Caki2 (cell line): ENCODE measurements around the gene SRGAP2. TPM values are rescaled to one million over a fixed set of nuclear protein-coding genes. Genes with fewer than 3 reads are reported as not detected.
"Not testable (repeated sequence)": the region's sequence is repeated elsewhere in the genome, so short reads cannot be mapped to it uniquely, and the experiment has no call there.

Source experiments
- DNase-seq: peaks from one replicate; pipeline ENCODE4 v3.0.0-alpha.2; 2015; ENCODE audit warnings: low read depth
- in situ Hi-C: cut with HindIII; loops from 2 replicates; pipeline ENCODE4 v1.10.0; 2016; ENCODE audit warnings: low sequenced_read_pairs, low pct_unique_long_range_greater_than_20kb, mixed read lengths
- total RNA-seq: library from RNA; depleted of rRNA; stranded (reverse); fragments of >200 nt; shearing (Covaris generic); gene quantifications from 2 replicates; pipeline ENCODE4 v1.2.3, GENCODE V29; 2014; ENCODE audit warnings: low replicate concordance; rRNA removed

The SRGAP2 gene
- 21.6 and 28.9 TPM in 2 replicates for total RNA-seq

DNA sequence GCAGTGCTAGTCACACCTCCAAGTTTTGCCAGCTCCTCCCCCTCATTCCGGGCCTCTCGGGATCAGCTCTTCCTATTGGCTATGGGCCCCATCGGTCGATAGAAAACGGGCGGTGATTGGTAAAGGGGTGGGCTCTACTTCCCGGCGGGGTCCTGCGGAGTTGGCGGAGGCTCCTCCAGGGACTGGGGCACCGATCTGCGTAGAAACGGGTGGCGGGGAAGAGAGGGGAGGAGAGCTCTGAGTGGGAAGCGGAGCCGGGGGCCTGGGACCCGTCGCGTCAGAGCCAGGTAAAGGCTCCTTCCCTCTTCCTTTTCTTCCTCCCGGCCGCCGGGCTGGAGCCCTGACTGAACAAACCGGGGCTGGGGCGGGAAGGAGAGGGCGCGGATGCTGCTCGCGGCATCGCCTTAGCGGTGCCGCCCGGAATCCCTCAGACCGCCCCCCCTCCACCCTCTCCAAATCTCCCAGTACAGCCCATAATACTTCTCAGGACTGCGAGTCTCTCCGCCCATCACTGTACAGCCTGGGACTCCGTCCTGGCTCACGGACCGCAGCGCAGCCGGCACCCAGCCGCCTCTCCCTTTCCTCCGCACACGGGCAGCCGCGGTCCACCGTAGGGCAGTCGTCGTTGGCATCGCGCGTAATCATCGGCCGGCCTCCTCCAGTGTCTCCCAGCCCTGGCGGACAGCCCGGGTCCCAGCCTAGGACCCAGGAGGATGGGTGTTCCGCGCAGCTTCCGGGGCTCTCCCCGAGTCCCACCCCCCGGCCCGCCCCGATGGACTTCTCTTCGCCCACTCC is at the start of gene SRGAP2:
Gene SRGAP2, plus strand, starts transcription at position 178 of the 795 bp plus-strand sequence. CDS start 2,430 bp downstream, outside the sequence.
- in situ Hi-C loops = not testable (repeated sequence)
- peak; percentile 69 for DNase-seq

DNA sequence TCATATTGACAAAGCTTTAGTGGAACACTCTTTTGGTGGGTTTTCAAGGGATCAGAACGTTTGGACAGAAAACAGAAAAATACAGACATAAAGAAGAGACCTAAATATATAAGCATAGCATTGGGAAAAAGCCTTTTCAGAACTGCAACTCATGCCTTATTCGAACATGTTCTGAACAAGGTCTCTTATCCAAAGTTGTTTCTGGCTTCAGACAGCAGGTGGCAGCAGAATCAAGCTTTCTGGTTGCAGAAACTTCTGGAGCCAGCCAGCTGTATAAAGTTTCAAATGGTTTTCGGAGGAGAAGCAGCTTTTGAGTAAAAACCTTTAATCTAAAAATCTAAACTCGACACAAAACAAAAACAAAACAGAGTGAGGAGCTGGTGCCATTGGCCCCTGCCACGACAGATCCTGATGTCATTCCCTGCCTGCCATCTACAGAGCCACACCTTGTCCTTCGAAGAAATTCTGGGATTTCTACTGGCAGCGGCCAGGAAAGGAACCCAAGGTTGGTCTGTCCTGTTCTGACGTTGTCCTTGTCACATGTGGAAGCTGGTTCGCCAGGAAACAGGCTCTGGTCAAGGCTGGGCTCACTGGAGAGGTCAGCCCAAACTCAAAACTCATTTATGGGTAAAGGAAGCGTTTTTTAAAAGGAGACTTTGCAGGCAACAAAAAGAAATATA is 35.9 kb upstream of the SRGAP2 start:
- DNase-seq, in situ Hi-C loops: not testable (repeated sequence)

DNA sequence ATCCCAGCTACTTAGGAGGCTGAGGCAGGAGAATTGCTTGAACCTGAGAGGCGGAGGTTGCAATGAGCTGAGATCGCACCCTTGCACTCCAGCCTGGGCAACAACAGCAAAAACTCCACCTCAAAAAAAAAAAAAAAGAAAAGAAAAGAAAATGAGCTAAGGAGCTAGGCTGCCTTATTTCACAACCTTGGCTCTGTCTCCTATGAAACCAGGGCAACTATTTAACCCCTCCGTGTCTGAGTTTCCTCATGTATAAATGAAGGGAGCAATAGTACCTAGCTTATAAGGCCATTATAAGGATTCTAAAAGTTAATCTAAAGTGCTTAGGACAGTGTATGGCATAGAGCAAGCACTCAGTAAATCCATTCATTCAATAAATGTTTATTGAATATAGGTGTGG is 33.5 kb upstream of the SRGAP2 start:
- in situ Hi-C loops, DNase-seq: not testable (repeated sequence)

DNA sequence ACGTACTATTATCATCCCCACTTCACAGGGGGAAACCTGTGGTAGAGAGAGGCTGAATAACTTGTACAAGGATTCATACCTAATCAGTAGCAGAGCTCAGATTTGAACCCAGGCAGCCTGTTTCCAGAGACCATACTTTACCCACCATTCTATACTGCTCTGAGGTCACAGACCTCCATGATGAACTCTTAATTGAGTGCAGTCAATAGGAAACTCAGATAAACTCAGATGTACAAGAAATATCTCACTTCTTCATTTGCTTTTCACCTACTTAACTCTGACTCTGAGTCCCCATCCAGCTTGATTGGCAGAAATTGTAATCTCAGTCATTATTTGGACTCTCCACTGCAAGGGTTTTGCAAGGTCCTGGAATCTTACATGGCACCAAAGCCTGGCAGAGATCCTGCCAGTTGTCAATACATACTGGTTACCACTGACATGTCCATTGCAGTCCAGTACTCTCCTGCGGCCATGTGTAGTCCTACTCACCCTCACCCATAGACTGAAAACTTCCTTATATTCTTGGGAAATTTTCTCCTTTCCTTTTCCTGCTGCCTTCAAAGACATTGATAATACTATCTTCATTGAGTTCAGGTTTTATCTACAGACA is 30.1 kb upstream of the SRGAP2 start:
- DNase-seq, in situ Hi-C loops: not testable (repeated sequence)

DNA sequence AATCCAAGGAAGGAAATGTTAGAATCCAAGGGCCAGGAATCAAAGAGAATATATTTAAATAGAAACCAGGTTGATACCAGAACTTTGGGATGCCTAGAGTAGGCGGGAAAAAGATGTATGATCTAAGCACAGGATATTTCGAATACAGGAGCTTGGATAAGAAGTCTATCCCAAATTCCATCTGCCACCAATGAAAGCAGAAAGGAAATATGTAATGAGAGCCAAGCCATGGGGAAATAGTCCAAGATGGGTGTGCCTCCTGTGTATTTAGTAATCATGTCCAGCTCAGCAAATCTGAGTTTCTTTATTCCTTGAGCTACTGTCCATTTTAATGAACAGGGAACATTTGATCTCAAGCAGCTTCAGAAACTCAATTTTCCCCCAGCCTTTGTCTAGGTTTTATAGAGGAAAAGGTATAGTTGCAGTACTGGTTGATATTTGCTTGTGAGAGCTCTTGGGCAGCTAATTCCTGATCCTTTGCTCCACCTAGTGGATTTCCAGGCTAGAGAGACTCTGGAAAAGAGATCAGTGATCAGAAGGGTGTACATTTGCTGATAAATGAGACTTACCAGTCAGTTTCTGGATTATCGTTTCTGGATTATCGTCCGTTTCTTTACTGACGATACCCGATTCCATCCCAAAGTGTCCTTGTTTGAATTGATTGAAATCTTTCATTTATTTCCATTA is 29.0 kb upstream of the SRGAP2 start:
- not testable (repeated sequence) for DNase-seq

DNA sequence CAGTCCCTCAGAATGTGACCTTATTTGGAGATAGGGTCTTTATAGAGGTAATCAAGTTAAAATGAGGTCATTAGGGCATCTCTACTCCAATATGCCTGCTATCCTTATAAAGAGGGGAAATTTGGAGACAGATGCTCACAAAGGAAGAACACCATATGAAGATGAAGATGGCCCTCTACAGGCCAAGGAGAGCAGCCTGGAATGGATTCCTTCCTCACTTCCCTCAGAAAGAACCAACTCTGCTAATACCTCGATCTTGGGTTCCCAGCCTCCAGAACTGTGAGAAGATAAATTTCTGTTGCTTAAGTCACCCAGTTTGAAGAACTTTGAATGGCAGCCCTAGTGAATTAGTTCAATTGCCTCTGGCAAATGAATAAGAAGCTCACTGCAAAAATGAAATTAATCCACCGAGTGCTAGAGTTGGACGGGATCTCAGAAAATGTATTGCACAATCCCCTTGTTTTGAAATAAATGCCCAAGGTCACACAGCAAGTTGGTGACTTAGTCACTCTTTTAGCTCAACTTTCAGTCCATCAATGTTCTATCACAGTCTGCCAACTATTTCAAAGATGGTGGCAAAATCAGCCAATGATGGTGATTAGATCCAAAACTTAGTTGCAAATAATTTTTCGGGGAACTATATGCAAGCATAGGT is 27.8 kb upstream of the SRGAP2 start:
- DNase-seq, in situ Hi-C loops: not testable (repeated sequence)

More for the DNA sequence above, 29.0 kb upstream of the SRGAP2 start:
- in situ Hi-C loops = not testable (repeated sequence)

DNA sequence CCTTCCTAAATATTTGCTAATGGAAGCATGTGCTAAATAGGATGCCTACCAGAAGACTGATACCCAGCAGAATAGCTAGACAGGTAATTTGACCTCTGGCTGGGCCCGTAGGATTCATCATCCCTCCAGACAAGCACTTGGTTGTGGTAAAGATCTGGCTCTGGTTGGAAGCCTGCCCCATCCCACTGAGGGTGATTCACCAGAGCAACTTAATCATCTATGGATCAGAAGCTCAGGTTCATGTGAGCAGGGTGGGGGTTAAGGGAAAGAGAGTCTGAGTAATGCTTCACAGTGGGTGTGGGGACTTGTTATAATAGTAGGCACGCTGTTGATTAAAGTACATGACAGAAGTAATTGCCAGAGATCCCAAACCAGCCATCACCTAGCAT is 27.2 kb upstream of the SRGAP2 start:
- DNase-seq, in situ Hi-C loops: not testable (repeated sequence)

DNA sequence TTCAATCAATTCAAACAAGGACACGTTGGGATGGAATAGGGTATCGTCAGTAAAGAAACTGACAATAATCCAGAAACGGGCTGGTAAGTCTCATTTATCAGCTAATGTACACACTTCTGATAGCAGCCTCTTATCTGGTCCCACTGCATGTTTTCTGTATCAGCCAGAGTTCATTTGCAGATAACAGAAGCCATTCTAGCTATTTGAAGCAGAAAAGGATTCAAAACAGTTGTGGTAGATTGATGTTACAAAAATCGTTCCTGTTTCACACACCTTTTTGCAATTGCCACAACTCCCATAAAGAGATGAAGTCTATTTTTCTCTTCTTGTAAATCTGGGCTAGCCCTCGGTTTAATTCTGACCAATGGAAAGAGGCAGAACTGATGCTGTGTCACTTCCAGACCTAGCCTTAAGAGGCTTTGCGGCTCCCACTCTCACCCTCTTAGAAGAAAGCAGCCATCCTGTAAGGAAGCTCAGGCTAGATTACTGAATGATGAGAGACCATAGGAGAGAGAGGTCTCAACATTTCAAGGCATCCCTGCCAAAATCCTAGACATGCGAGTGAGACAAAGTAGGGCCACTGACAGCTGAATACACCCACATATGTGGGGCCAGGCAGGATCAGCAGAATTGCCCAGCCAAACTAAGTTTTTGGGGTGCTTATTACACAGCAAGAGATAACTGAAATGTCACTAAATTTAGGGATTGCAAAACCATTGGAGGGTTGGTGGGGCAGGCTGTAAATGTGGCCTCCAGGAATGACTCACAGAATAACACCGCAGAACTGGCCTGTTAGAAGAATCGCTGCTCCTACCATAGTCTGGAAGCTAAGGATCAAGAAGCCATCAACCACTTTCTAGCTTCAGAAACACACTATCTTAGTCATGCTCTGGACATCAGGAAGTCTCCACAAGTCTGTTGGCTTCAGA is 25.0 kb upstream of the SRGAP2 start:
- DNase-seq, in situ Hi-C loops: not testable (repeated sequence)

DNA sequence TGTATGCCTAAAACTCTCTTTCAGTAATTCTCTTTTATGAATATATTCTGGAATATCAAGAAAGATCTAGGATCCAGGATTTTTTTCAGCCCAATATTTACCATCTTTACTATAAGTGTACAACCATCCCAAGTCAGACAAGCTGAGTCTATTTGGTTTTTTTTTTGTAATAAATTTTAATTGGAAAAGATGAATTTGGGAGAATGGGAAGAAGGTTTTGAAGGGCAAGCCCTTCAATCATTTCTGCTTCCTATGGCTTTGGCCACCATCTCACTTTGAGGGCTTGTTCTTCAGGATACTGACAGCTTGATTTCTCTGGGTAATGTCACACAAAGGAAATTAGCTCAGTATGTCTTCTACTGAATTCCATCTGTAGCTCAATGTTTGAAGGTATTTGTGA is 23.7 kb upstream of the SRGAP2 start:
- DNase-seq, in situ Hi-C loops: not testable (repeated sequence)

DNA sequence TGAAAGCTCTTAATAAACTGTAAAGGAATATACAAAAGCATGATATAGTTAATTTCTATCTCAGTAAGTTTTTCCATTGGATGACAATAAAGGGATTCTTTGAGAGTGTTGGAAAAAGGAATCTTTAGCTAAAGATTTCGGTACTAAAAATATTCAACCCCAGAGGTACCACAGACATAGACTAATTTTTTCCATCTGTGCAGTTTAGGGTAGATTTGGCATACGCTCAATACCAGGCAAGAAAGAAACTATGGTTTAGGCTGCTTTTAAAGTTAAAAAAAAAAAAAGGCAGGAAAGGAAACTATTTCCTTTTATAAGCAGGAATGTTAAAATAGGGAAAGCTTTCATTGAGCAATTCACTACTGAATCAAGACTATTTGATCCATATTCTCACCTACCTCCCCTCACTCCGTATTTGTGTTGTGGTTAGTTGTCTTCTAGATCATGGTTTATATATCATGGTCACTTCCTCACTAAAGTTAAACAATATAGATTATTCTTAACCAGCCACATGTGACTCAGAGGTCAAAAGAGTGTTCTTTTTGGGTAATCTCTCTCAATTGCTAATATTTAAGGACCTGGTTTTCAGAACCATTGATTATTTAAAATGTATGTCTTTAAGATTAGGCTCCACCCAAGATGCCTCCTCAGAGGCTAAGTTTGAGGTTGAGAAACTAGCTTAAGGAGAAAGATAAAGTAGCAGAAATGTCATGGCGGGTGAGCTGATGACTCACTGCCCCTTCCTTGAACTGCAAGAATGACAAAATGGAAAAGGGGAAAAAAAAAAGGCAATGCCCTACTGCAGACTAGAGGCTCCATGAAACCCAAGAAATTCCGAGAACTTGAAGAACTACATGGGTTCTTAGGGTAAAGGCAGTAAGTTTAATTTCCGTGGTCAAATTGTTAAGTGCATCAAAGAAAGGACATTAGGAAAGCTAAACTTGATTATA is 20.7 kb upstream of the SRGAP2 start:
- DNase-seq, in situ Hi-C loops: not testable (repeated sequence)

DNA sequence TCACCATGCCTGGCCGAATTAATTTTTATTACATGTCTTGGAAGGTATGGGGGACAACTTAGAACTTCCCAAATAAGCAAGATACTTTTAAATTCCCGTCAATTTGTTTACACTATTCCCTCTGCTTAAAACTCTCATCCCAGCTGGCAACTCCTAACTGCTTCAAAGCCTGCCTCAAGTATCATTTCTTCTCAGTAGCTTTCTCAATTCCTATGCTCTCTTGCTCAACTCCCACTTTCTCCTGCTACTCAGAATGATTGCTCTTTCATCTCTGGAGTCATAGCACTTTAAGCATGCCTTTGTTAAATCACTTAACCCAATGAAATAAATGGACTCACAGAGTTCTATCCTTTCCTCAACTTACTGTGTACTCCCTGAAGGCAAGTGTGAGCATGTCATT is 19.6 kb upstream of the SRGAP2 start:
- DNase-seq, in situ Hi-C loops: not testable (repeated sequence)

DNA sequence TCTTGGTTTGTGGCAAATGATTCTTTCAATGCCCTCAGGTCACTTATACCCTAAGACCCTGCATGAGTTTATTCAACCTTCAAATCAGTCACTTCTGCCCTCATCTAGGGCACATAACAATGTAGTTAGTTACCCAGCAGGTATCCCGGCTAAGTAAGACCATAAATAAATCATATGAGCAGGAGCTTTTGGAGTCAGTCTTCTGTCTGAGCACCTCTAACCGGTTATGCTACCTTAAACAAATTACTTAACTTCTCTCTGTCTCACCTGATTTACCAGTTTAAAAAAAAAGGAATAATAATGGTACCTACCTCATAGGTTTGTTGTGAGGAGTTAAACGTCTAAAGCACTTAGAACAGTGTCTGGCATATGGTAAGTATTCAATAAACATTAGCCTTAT is 17.6 kb upstream of the SRGAP2 start:
- DNase-seq, in situ Hi-C loops: not testable (repeated sequence)

DNA sequence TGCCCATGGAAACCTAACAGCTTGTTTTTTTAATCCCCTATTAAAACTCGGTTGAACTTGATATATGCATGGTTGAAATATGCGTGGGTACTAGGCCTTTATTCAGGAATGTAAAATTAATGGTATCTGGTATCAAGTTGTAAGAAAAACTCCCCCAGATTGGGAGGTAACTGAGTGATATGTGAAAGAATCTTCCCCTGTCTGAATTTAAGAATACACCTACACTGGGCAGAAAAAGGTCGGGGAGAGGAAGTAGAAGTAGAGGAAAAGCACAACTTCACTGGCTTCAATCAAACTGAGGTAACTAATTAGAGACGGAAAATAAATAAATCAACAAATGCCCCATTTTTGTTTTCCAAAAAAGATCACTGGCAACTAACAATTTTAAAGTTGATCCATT is 16.5 kb upstream of the SRGAP2 start:
- not testable (repeated sequence) for DNase-seq

DNA sequence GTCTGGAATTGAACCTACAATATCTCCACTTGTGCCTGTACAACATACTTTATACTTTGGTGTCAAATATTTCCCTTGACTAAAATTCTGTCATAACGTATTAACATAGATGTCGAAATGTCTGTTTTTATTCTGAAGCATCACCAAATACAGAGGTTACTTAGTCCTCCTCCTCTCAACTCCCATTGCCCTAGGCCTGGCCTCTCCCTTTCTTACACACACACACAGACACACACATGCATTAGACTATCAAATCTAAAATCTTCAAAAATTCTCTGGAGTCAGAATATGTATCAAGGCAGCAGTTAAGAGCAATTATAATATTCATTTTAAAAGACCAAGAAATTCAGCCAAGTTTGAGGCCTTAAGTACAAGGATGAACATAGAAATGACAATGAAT is 8.2 kb upstream of the SRGAP2 start:
- in situ Hi-C loops, DNase-seq: not testable (repeated sequence)

More for the DNA sequence above, 16.5 kb upstream of the SRGAP2 start:
- in situ Hi-C loops = not testable (repeated sequence)

DNA sequence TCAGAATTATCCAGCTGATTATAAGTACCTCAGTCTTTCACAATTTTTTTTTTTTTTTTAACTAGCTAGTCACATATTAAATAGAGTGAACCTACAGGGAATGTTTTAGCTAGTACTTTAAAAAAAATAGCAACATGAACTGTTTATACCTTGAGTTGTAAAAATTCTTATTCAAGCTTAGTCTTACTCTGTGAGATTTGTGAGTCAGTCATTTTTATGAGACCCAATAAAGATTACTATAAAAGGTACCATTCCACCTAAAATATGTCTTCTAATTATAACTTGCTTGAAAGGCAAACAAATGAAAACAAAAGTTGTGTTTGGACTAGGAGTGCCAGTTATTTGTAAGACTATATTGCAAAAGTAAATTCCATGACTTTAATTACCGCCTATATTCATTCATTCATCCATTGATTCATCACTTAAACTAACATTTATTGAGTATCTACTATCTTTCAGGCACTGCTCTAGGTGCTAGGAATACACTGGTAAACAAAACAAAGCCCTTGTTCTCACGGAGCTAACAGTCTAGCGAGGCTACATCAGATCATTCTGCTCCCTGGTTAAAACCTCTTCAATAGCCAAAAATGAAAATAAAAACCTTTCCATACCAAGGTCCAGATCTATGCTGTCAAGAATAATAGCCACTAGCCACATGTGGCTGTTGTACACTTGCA is 6.5 kb upstream of the SRGAP2 start:
- in situ Hi-C loops, DNase-seq: not testable (repeated sequence)
